HG03469 (cell line): ENCODE results near the gene MZT2A.
"Not testable (repeated sequence)": the region's sequence is repeated elsewhere in the genome, so short reads cannot be mapped to it uniquely, and the experiment has no call there.

Source experiments
- ATAC-seq: cut with Tn5 transposase; IDR thresholded peaks from one replicate; pipeline ENCODE4 v1.9.1; 2021; ENCODE audit warnings: mild to moderate bottlenecking, moderate library complexity, moderate number of reproducible peaks; ENCODE audit not compliant: unreplicated experiment

Gene MZT2A

DNA sequence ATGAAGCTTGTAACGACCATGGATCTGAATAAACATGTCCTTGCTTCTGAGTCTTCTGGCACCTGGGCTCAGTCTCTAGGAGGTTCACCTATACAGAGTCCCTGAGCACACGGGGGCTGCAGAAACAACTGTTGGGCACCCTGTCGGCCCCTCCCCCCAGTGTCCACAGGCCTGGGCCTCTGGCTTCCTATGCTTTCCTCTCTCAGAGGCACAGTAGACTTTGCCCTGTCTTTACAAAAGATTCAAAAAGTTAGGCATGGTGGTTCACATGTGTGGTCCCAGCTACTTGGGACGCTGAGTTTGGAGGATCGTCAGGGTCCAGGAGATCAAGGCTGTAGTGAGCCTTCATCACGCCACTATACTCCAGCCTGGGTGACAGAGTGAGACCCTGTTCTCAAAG is 29.3 kb upstream of the MZT2A start:
- not testable (repeated sequence) for ATAC-seq

DNA sequence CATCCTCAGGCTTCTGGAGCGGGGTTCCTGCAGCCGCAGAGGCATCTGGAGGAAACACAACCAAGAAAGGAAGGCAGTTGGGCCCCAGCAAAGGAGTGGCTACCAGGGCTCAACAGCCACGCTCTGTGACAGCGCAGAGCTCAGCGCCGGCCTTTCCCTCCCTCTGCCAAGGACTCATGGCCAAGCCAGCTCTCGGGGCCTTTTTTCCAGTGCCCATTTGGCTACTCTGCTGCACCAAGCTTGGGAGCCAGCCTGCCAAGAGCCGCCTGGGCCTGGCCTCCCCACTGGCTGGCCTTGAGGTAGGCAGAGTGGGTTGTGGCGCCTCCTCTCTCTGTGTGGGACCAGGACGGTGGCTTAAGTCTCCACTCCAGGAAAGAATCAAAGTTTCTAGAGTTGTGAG is 28.3 kb upstream of the MZT2A start:
- no peak for ATAC-seq

GRCh38 chr2:131519871-131520470 is 27.8 kb upstream of the MZT2A start:
- not testable (repeated sequence) for ATAC-seq

GRCh38 chr2:131519466-131519865 is 27.3 kb upstream of the MZT2A start:
- no peak for ATAC-seq

DNA sequence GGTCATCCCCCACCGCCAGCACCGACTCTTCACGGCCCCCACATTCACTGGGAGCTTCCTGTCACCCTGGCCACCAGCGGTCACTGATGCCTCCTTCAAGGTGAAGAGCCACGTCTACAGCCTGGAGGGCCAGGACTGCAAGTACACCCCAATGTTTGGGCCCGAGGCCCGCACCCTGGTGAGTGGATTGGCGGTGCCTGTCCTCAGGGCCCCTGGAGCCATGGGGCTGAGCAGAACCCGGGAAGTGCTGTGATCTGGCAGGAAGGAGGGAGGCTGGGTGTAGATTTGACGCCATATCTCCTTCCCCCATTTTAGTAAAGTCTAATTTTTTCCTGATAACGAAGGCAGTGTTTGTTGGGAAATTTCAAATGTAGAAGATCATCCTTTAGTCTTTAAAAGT is 26.3 kb upstream of the MZT2A start:
- not testable (repeated sequence) for ATAC-seq

DNA sequence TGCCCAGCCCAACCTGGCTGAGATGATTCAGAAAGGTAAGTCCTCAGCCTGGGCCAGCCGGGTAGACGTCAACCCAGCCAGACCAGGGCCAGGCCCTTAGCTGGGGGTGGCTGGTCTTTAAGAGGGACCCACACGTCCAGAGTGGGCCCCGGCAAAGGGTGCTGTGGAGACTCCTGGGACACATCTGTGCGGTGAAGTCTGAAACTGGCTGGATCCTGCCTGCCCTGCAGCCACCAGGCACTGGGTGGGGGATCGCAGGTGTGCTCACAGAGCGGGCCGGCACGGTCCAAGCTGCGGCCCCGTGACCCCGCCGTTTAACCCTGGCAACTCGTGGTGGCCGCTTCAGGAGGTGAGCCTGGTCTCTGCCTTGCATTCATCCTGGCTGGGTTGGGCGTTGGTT is 25.7 kb upstream of the MZT2A start:
- not testable (repeated sequence) for ATAC-seq

GRCh38 chr2:131517106-131517831 is 25.1 kb upstream of the MZT2A start:
- ATAC-seq = no peak

DNA sequence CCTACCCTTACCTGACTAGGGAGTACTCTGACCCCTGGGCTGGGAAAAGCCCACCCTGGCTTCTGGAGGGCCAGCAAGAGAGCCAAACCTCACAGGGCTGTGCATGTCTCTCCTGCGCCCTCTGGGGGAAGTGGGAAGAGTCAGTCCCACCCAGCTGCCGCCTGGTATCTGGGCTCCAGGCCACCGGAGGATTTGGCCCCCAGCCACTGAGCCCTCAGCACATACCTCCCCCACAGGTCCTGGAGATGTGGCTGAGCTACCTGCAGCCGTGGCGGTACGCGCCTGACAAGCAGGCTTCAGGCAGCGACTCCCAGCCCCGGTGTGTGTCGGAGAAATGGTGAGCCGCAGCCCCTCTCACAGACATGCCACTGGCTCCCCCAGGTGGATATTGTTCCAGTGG is 24.4 kb upstream of the MZT2A start:
- not testable (repeated sequence) for ATAC-seq

- no peak for ATAC-seq
Observed at GRCh38 chr2:131516011-131516410, 23.8 kb upstream of the MZT2A start.

DNA sequence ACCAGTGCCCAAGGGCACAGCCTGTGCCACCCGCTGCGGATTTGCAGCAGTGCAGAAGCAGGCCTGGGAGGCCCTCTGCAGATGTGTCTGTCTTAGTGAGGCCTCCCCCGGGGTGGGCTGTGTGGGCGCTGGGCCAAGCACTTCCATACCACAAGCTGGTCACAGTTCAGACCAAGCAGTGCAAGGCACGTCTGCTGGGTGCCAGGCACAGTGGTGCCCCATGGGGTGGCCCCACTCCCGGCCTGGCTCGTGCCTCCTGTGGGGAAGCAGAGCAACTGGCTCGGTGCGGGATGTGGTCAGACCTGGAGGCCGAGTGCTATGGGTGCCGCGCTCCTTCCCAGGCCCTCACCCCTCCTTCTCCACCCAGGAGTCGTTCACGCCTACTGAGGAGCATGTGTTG is 23.0 kb upstream of the MZT2A start:
- not testable (repeated sequence) for ATAC-seq

DNA sequence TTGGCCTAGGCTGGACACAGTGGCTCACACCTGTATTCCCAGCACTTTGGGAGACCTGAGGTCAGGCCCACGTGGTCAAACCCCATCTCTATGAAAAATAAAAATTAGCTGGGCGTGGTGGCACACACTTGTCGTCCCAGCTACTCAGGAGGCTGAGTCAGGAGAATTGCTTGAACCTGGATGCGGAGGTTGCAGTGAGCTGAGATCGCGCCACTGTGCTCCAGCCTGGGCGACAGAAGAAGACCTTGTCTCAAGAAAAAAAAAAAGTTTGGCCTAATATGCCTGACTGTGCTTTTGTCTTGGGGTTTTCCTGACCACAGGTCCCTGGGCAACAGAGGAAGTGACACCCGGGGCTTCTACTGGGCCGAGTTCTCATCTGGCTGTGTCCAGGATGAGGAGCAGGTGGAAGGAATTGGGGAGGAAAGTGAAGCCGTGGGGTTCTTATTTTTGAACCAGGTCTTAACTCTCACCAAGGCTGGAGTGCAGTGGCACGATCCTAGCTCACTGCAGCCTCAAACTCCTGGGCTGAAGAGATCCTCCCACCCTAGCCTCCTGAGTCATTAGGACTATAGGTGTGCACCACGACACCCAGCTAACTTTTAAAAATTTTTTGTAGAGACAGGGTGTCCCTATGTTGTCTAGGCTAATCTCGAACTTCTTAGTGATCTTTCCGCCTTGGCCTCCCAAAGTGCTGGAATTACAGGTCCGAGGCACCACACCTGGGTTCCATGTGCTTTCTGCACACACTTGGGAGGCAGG is 22.4 kb upstream of the MZT2A start:
- peak; percentile 55 for ATAC-seq

- not testable (repeated sequence) for ATAC-seq
Observed at GRCh38 chr2:131511969-131512870, 20.0 kb upstream of the MZT2A start.

GRCh38 chr2:131511291-131511968 is 19.2 kb upstream of the MZT2A start:
- not testable (repeated sequence) for ATAC-seq

- ATAC-seq = no peak
Observed at GRCh38 chr2:131509615-131510014, 17.4 kb upstream of the MZT2A start.

GRCh38 chr2:131504082-131504750 is 12.0 kb upstream of the MZT2A start:
- not testable (repeated sequence) for ATAC-seq

GRCh38 chr2:131503587-131503986 is 11.4 kb upstream of the MZT2A start:
- ATAC-seq = not testable (repeated sequence)

- ATAC-seq = peak; percentile 94
Observed at GRCh38 chr2:131498321-131498973, 6.2 kb upstream of the MZT2A start.

- not testable (repeated sequence) for ATAC-seq
Observed at GRCh38 chr2:131495506-131495905, 3.3 kb upstream of the MZT2A start.
